DMS53 (cell line): Measurements from ENCODE around the gene TM9SF3.
A peak's percentile ranks its signal among the peaks of the same experiment; 100 is the strongest.
"Not testable (repeated sequence)": the region's sequence is repeated elsewhere in the genome, so short reads cannot be mapped to it uniquely, and the experiment has no call there.

Experiments
- DNase-seq: peaks from one replicate; lab custom pipeline; 2025; lab: John Stamatoyannopoulos, UW

The TM9SF3 gene

GRCh38 chr10:96568402-96568801, 18.4 kb downstream of the TM9SF3 start:
- DNase-seq: no peak

- DNase-seq: peak; percentile 21
These were observed 21.0 kb downstream of the TM9SF3 start for GRCh38 chr10:96565774-96566173.

GRCh38 chr10:96560966-96561887, 25.6 kb downstream of the TM9SF3 start:
- no peak for DNase-seq

GRCh38 chr10:96560489-96560888, 26.3 kb downstream of the TM9SF3 start:
- DNase-seq: no peak

GRCh38 chr10:96556003-96556402, 30.8 kb downstream of the TM9SF3 start:
- peak; percentile 41 for DNase-seq

GRCh38 chr10:96555330-96555729, 31.5 kb downstream of the TM9SF3 start:
- DNase-seq: no peak

- DNase-seq: peak; percentile 65
These were observed 38.2 kb downstream of the TM9SF3 start for GRCh38 chr10:96548589-96548988.

- not testable (repeated sequence) for DNase-seq
These were observed 41.3 kb downstream of the TM9SF3 start for GRCh38 chr10:96545558-96545957.

- no peak for DNase-seq
These were observed 44.9 kb downstream of the TM9SF3 start for GRCh38 chr10:96541921-96542320.

GRCh38 chr10:96540240-96540639, 46.6 kb downstream of the TM9SF3 start:
- no peak for DNase-seq

GRCh38 chr10:96538683-96539082, 48.1 kb downstream of the TM9SF3 start:
- DNase-seq: no peak

- no peak for DNase-seq
These were observed 50.7 kb downstream of the TM9SF3 start for GRCh38 chr10:96536129-96536528.

GRCh38 chr10:96532523-96532922, 54.3 kb downstream of the TM9SF3 start:
- DNase-seq: no peak

- no peak for DNase-seq
These were observed 57.1 kb downstream of the TM9SF3 start for GRCh38 chr10:96529634-96530279.

GRCh38 chr10:96524741-96525140, 62.1 kb downstream of the TM9SF3 start:
- no peak for DNase-seq

- DNase-seq: no peak
These were observed 69.5 kb downstream of the TM9SF3 start for GRCh38 chr10:96517284-96517683.

GRCh38 chr10:96516337-96516736, 70.5 kb downstream of the TM9SF3 start:
- peak; percentile 9 for DNase-seq

GRCh38 chr10:96513698-96514561, 72.9 kb downstream of the TM9SF3 start, which contains the start of gene TLL2:
Gene TLL2, minus strand, starts transcription at chr10:96513926. Its CDS starts 241 bp downstream, at chr10:96513685.
- DNase-seq: peak; percentile 97

- DNase-seq: no peak
These were observed 73.5 kb downstream of the TM9SF3 start for GRCh38 chr10:96513305-96513697.

GRCh38 chr10:96512524-96513304, 74.1 kb downstream of the TM9SF3 start:
- DNase-seq: peak; percentile 77
